ENCODE results near the gene HECW1.

The HECW1 gene

GRCh38 chr7:43396187-43396740 lies 283.8 kb downstream of the HECW1 start:
- TF ChIP-seq POU6F1 (CRISPR knock-in tag; IDR thresholded peaks at IDR 0.05; ENCODE audit: borderline replicate concordance, low read depth) (no peak), CREB5 (CRISPR knock-in tag; IDR thresholded peaks at IDR 0.05; ENCODE audit: low read depth) (no peak)
- no peak for ATAC-seq

- ATAC-seq, result no peak
- TF ChIP-seq ARNTL (CRISPR knock-in tag; IDR thresholded peaks at IDR 0.05; ENCODE audit: borderline replicate concordance, low read depth) (no peak), CREB5 (CRISPR knock-in tag; IDR thresholded peaks at IDR 0.05; ENCODE audit: low read depth) (no peak), TOX (CRISPR knock-in tag; IDR thresholded peaks at IDR 0.05; ENCODE audit: borderline replicate concordance) (no peak), BACH2 (CRISPR knock-in tag; IDR thresholded peaks at IDR 0.05; ENCODE audit: borderline replicate concordance) (no peak), GLIS3 (CRISPR knock-in tag; IDR thresholded peaks at IDR 0.05) (no peak), PPARA (CRISPR knock-in tag; IDR thresholded peaks at IDR 0.05; ENCODE audit: borderline replicate concordance) (no peak)
Measured at GRCh38 chr7:43398831-43399230, 286.4 kb downstream of the HECW1 start.

- no peak for TF ChIP-seq CREB5 (CRISPR knock-in tag; IDR thresholded peaks at IDR 0.05; ENCODE audit: low read depth)
- no peak for TF ChIP-seq ZC3H10 (CRISPR knock-in tag; IDR thresholded peaks at IDR 0.05)
- TF ChIP-seq TOX (CRISPR knock-in tag; IDR thresholded peaks at IDR 0.05; ENCODE audit: borderline replicate concordance), result no peak
- no peak for TF ChIP-seq RARB (CRISPR knock-in tag; IDR thresholded peaks at IDR 0.05)
- no peak for TF ChIP-seq ZNF8 (CRISPR knock-in tag; IDR thresholded peaks at IDR 0.05)
- no peak for TF ChIP-seq TSHZ2 (CRISPR knock-in tag; IDR thresholded peaks at IDR 0.05)
- ATAC-seq, result no peak
Measured at GRCh38 chr7:43405948-43406347, 293.5 kb downstream of the HECW1 start.

- no peak for ATAC-seq
- TF ChIP-seq ZFP30 (CRISPR knock-in tag; IDR thresholded peaks at IDR 0.05) (no peak), CREB5 (CRISPR knock-in tag; IDR thresholded peaks at IDR 0.05; ENCODE audit: low read depth) (no peak), ZNF70 (CRISPR knock-in tag; IDR thresholded peaks at IDR 0.05) (no peak), ZNF8 (CRISPR knock-in tag; IDR thresholded peaks at IDR 0.05) (no peak), ARNTL (CRISPR knock-in tag; IDR thresholded peaks at IDR 0.05; ENCODE audit: borderline replicate concordance, low read depth) (no peak), BACH2 (CRISPR knock-in tag; IDR thresholded peaks at IDR 0.05; ENCODE audit: borderline replicate concordance) (no peak)
Measured at GRCh38 chr7:43406961-43407360, 294.5 kb downstream of the HECW1 start.

- ATAC-seq, result no peak
- TF ChIP-seq TSHZ2 (CRISPR knock-in tag; IDR thresholded peaks at IDR 0.05), result no peak
- no peak for TF ChIP-seq ZNF565 (CRISPR knock-in tag; conservative IDR thresholded peaks at IDR 0.05; ENCODE audit: low read depth)
- no peak for TF ChIP-seq PATZ1 (CRISPR knock-in tag; IDR thresholded peaks at IDR 0.05; ENCODE audit: borderline replicate concordance)
- no peak for TF ChIP-seq RARB (CRISPR knock-in tag; IDR thresholded peaks at IDR 0.05)
- TF ChIP-seq BACH2 (CRISPR knock-in tag; IDR thresholded peaks at IDR 0.05; ENCODE audit: borderline replicate concordance), result no peak
Measured at GRCh38 chr7:43408981-43409380, 296.5 kb downstream of the HECW1 start.

Data from SK-N-SH treated with all-trans-retinoic acid at 6 μM for 48 hours (cell line).